ENCODE results near the gene CACNG4. TPM values are rescaled to one million over a fixed set of nuclear protein-coding genes. Genes with fewer than 3 reads are reported as not detected.

The CACNG4 gene
- total and polyA plus RNA-seq, 4 experiments from 2014 or later = not detected

DNA sequence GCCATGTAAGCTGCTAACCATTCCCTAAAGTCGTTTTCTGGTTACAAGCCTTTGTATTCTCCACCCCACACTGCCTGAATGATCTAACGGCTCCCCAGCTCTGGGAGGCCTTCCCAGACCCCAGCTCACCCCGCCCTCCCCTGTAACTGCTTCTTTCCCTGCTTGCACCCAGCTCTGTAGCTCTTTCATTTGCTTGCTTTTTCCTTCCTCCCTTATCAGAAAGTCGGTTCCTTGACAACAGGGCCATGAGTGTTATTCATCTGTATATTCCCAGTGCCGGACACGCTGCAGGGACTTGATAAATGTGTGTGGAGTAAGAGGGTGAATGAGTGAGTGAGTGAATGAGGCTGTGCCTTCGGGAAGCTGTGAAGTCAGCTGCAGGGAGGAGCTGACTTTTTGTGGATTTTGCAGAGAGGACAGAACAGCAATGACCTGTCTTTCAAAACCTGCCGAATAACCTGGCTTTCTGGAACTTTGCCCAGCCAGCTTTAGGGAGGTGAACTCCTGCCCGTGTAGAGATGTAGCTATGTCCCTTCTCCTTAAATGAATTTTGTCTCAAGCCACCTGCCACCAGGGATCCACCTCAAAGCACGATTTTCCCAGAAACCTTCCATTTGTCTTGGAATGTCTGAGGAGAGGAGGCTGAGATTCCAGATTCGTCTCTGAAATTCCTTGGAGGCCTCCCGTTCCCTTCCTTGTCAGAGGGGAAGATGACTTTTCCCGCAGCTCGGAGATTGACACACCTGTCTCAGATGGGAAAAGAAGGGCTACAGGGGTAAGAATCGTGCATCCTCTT lies 20.0 kb upstream of the CACNG4 start:
- no peaks in the 10 kb centered on the region for H3K36me3 ChIP-seq (ENCODE audit: insufficient read depth, low read length)
- H3K27ac Mint-ChIP-seq = no peak overlapping the region
- DNase-seq = no peak
- no peak overlapping the region for H3K27ac ChIP-seq (ENCODE audit: low read depth, low read length)
- no peaks in the 10 kb centered on the region for H3K36me3 Mint-ChIP-seq
- H3K9me3 ChIP-seq (ENCODE audit: control insufficient read depth in 1 of 2, low read length in 2 of 2) = no peaks in the 10 kb centered on the region
- POLR2A ChIA-PET (ENCODE audit: partially characterized antibody) = no interaction called here
- H3K9me3 Mint-ChIP-seq = peaks cover 0 to 4% (median under 1%) of the 10 kb centered on the region in 8 donors
- peaks cover 50 to 56% of the 10 kb centered on the region in 2 donors for H3K27me3 Mint-ChIP-seq
- H3K4me1 ChIP-seq (ENCODE audit: insufficient read depth, low read length) = no peaks in the 10 kb centered on the region
- no peak overlapping the region for H3K4me3 ChIP-seq (ENCODE audit: low read length in 2 of 2)
- intact Hi-C loops (cut with micrococcal nuclease) = no loop called here
- no peak overlapping the region for H3K4me3 Mint-ChIP-seq
- peaks cover 6% of the 10 kb centered on the region for H3K27me3 ChIP-seq (ENCODE audit: insufficient read depth, low read length)
- CTCF ChIA-PET (ENCODE audit: partially characterized antibody) = no interaction called here
- H3K4me1 Mint-ChIP-seq = peaks cover 0 to 13% (median 7%) of the 10 kb centered on the region in 4 donors

- intact Hi-C loops (cut with micrococcal nuclease) = no loop called here
- POLR2A ChIA-PET (ENCODE audit: partially characterized antibody) = no interaction called here
- CTCF ChIA-PET (ENCODE audit: partially characterized antibody) = no interaction called here
- H3K9me3 ChIP-seq (ENCODE audit: control insufficient read depth in 1 of 2, low read length in 2 of 2) = no peaks in the 10 kb centered on the region
- H3K27ac ChIP-seq (ENCODE audit: low read depth, low read length) = no peak overlapping the region
- DNase-seq = no peak
- H3K36me3 Mint-ChIP-seq = no peaks in the 10 kb centered on the region
- H3K4me1 Mint-ChIP-seq = peaks cover 0 to 13% (median 7%) of the 10 kb centered on the region in 4 donors
- peaks cover 0 to 4% (median under 1%) of the 10 kb centered on the region in 8 donors for H3K9me3 Mint-ChIP-seq
- H3K4me1 ChIP-seq (ENCODE audit: insufficient read depth, low read length) = no peaks in the 10 kb centered on the region
- peaks cover 47 to 51% of the 10 kb centered on the region in 2 donors for H3K27me3 Mint-ChIP-seq
- no peak overlapping the region for H3K4me3 ChIP-seq (ENCODE audit: low read length in 2 of 2)
- no peaks in the 10 kb centered on the region for H3K36me3 ChIP-seq (ENCODE audit: insufficient read depth, low read length)
- no peak overlapping the region for H3K4me3 Mint-ChIP-seq
- peaks cover 6% of the 10 kb centered on the region for H3K27me3 ChIP-seq (ENCODE audit: insufficient read depth, low read length)
- no peak overlapping the region for H3K27ac Mint-ChIP-seq
Observed at GRCh38 chr17:66945147-66945835, 19.2 kb upstream of the CACNG4 start.

GRCh38 chr17:66946251-66946650 lies 18.3 kb upstream of the CACNG4 start:
- Histone ChIP-seq H3K36me3 (ENCODE audit: insufficient read depth, low read length) (no peaks in the 10 kb centered on the region), H3K4me3 (ENCODE audit: low read length in 2 of 2) (no peak overlapping the region), H3K27me3 (ENCODE audit: insufficient read depth, low read length) (peaks cover 6% of the 10 kb centered on the region), H3K9me3 (ENCODE audit: control insufficient read depth in 1 of 2, low read length in 2 of 2) (no peaks in the 10 kb centered on the region), H3K27ac (ENCODE audit: low read depth, low read length) (no peak overlapping the region), H3K4me1 (ENCODE audit: insufficient read depth, low read length) (no peaks in the 10 kb centered on the region)
- H3K4me1 Mint-ChIP-seq = peaks cover 0 to 13% (median 7%) of the 10 kb centered on the region in 4 donors
- peak overlapping the region in 1 of 8 donors; percentile 64 for H3K4me3 Mint-ChIP-seq
- H3K27me3 Mint-ChIP-seq = peaks cover 44 to 48% of the 10 kb centered on the region in 2 donors
- intact Hi-C loops (cut with micrococcal nuclease) = no loop called here
- no peaks in the 10 kb centered on the region for H3K36me3 Mint-ChIP-seq
- peaks cover 0 to 4% (median 1%) of the 10 kb centered on the region in 8 donors for H3K9me3 Mint-ChIP-seq
- CTCF ChIA-PET (ENCODE audit: partially characterized antibody) = no interaction called here
- H3K27ac Mint-ChIP-seq = no peak overlapping the region
- POLR2A ChIA-PET (ENCODE audit: partially characterized antibody) = no interaction called here
- no peak for DNase-seq

DNA sequence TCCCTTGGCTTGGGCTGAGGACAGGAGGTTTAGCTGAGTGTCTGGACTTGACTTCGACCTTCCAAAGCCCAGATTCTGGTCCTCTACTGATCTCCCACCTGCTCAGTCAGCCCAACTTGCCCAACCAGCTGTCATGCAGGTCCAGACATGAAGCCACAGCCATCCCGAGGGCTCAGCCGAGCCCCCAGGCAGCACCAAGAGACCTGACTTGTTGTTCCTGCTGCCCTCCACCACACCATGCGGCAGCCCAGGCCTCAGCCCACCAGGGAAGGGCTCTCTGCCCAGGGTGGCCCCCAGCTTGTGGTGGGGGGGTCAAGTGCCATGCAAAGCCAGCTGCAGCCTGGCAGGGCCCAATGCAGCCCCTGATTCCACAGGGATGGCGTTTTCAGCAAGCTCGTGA lies 17.2 kb upstream of the CACNG4 start:
- H3K9me3 Mint-ChIP-seq = peaks cover 0 to 3% (median under 1%) of the 10 kb centered on the region in 8 donors
- Histone ChIP-seq H3K27ac (ENCODE audit: low read depth, low read length) (no peak overlapping the region), H3K36me3 (ENCODE audit: insufficient read depth, low read length) (no peaks in the 10 kb centered on the region), H3K4me3 (ENCODE audit: low read length in 2 of 2) (no peak overlapping the region), H3K4me1 (ENCODE audit: insufficient read depth, low read length) (no peaks in the 10 kb centered on the region), H3K27me3 (ENCODE audit: insufficient read depth, low read length) (peaks cover 6% of the 10 kb centered on the region), H3K9me3 (ENCODE audit: control insufficient read depth in 1 of 2, low read length in 2 of 2) (no peaks in the 10 kb centered on the region)
- H3K27ac Mint-ChIP-seq = no peak overlapping the region
- ChIA-PET CTCF (ENCODE audit: partially characterized antibody) (no interaction called here), POLR2A (ENCODE audit: partially characterized antibody) (no interaction called here)
- no peaks in the 10 kb centered on the region for H3K36me3 Mint-ChIP-seq
- no peak for DNase-seq
- H3K27me3 Mint-ChIP-seq = peaks cover 37 to 38% of the 10 kb centered on the region in 2 donors
- intact Hi-C loops (cut with micrococcal nuclease) = no loop called here
- no peak overlapping the region for H3K4me3 Mint-ChIP-seq
- peaks cover 0 to 13% (median 7%) of the 10 kb centered on the region in 4 donors for H3K4me1 Mint-ChIP-seq

GRCh38 chr17:66948061-66948750 lies 16.3 kb upstream of the CACNG4 start:
- intact Hi-C loops (cut with micrococcal nuclease) = no loop called here
- H3K4me3 ChIP-seq (ENCODE audit: low read length in 2 of 2) = no peak overlapping the region

DNA sequence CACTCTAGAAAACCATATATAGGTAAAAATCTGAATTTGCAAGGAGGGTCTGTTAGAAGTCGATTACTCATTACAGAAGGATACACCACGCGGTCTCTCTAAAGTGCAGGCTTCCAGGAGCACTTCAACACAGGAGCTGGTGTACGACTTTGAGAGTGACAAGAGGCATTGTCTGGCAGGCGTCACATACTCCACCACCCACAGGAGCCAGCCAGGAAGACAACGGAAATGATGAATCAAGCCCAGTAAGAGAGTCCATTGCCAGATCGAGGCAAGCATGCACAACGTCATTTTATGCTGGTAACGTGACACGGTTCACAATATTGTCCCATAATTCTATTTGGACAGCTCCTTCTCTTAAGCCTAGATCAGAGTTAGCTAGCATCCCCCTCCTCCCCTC lies 15.0 kb upstream of the CACNG4 start:
- Histone ChIP-seq H3K4me1 (ENCODE audit: insufficient read depth, low read length) (no peaks in the 10 kb centered on the region), H3K36me3 (ENCODE audit: insufficient read depth, low read length) (no peaks in the 10 kb centered on the region), H3K4me3 (ENCODE audit: low read length in 2 of 2) (no peak overlapping the region), H3K27me3 (ENCODE audit: insufficient read depth, low read length) (peaks cover 6% of the 10 kb centered on the region), H3K9me3 (ENCODE audit: control insufficient read depth in 1 of 2, low read length in 2 of 2) (no peaks in the 10 kb centered on the region), H3K27ac (ENCODE audit: low read depth, low read length) (no peak overlapping the region)
- Mint-ChIP-seq H3K9me3 (peaks cover 0 to 1% (median 0%) of the 10 kb centered on the region in 8 donors), H3K4me3 (no peak overlapping the region), H3K4me1 (peaks cover 0 to 12% (median 4%) of the 10 kb centered on the region in 4 donors), H3K36me3 (no peaks in the 10 kb centered on the region), H3K27ac (no peak overlapping the region), H3K27me3 (peaks cover 22 to 27% of the 10 kb centered on the region in 2 donors)
- CTCF ChIA-PET (ENCODE audit: partially characterized antibody) = no interaction called here
- intact Hi-C loops (cut with micrococcal nuclease) = no loop called here
- no peak for DNase-seq
- POLR2A ChIA-PET (ENCODE audit: partially characterized antibody) = no interaction called here

More at GRCh38 chr17:66948061-66948750, 16.3 kb upstream of the CACNG4 start:
- POLR2A ChIA-PET (ENCODE audit: partially characterized antibody) = no interaction called here
- peaks cover 0 to 13% (median 7%) of the 10 kb centered on the region in 4 donors for H3K4me1 Mint-ChIP-seq
- Histone ChIP-seq H3K9me3 (ENCODE audit: control insufficient read depth in 1 of 2, low read length in 2 of 2) (no peaks in the 10 kb centered on the region), H3K4me1 (ENCODE audit: insufficient read depth, low read length) (no peaks in the 10 kb centered on the region), H3K36me3 (ENCODE audit: insufficient read depth, low read length) (no peaks in the 10 kb centered on the region), H3K27ac (ENCODE audit: low read depth, low read length) (no peak overlapping the region), H3K27me3 (ENCODE audit: insufficient read depth, low read length) (peaks cover 6% of the 10 kb centered on the region)
- H3K27me3 Mint-ChIP-seq = peaks cover 32 to 37% of the 10 kb centered on the region in 2 donors
- DNase-seq = no peak
- H3K9me3 Mint-ChIP-seq = peaks cover 0 to 3% (median 0%) of the 10 kb centered on the region in 8 donors
- no peaks in the 10 kb centered on the region for H3K36me3 Mint-ChIP-seq
- H3K4me3 Mint-ChIP-seq = no peak overlapping the region
- CTCF ChIA-PET (ENCODE audit: partially characterized antibody) = no interaction called here
- H3K27ac Mint-ChIP-seq = no peak overlapping the region

DNA sequence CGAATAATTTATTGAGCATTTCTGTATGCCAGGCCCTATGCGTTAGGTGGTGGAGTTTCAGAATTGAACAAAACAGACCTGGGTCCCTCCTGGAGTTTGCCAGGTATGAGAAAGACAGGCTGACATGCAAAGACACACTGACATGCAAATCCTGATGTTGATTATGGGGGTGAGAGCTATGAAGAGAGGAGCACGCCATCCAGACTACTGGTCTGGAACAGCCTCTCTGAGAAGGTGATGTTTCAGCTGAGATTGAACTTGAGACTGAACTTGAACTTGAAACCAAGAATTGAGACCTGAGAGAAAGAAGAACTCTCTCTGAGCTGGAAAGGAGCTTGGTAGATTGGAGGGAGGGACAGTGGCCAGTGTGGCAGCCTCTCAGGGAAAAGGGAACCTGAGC lies 14.2 kb upstream of the CACNG4 start:
- H3K4me3 Mint-ChIP-seq = no peak overlapping the region
- CTCF ChIA-PET (ENCODE audit: partially characterized antibody) = no interaction called here
- no peak overlapping the region for H3K27ac ChIP-seq (ENCODE audit: low read depth, low read length)

More for the DNA sequence above, 14.2 kb upstream of the CACNG4 start:
- POLR2A ChIA-PET (ENCODE audit: partially characterized antibody) = no interaction called here
- Mint-ChIP-seq H3K27me3 (peaks cover 19 to 25% of the 10 kb centered on the region in 2 donors), H3K27ac (no peak overlapping the region), H3K4me1 (peaks cover 0 to 6% (median 2%) of the 10 kb centered on the region in 4 donors), H3K9me3 (peaks cover 0 to 1% (median 0%) of the 10 kb centered on the region in 8 donors), H3K36me3 (no peaks in the 10 kb centered on the region)
- Histone ChIP-seq H3K9me3 (ENCODE audit: control insufficient read depth in 1 of 2, low read length in 2 of 2) (no peaks in the 10 kb centered on the region), H3K4me3 (ENCODE audit: low read length in 2 of 2) (no peak overlapping the region), H3K4me1 (ENCODE audit: insufficient read depth, low read length) (no peaks in the 10 kb centered on the region), H3K27me3 (ENCODE audit: insufficient read depth, low read length) (peaks cover 6% of the 10 kb centered on the region), H3K36me3 (ENCODE audit: insufficient read depth, low read length) (no peaks in the 10 kb centered on the region)
- DNase-seq = no peak
- intact Hi-C loops (cut with micrococcal nuclease) = no loop called here

All from CD4-positive, alpha-beta memory T cell (primary cell).